NCI-H446 treated with DMSO at 0.1 percent for 48 hours (cell line): ENCODE measurements around the gene AHRR.
A peak's percentile ranks its signal among the peaks of the same experiment; 100 is the strongest.
"Not testable (repeated sequence)": the region's sequence is repeated elsewhere in the genome, so short reads cannot be mapped to it uniquely, and the experiment has no call there.

Experiments used
- DNase-seq: peaks from one replicate; lab custom pipeline; 2025; lab: John Stamatoyannopoulos, UW

Gene AHRR

GRCh38 chr5:459562-460272 lies 138.2 kb downstream of the AHRR start:
- no peak for DNase-seq

- DNase-seq: no peak
Observed at GRCh38 chr5:460273-460625, 138.7 kb downstream of the AHRR start.

- DNase-seq: no peak
Observed at GRCh38 chr5:462051-462481, 140.6 kb downstream of the AHRR start.

GRCh38 chr5:463301-463700 lies 141.8 kb downstream of the AHRR start:
- no peak for DNase-seq

- no peak for DNase-seq
Observed at GRCh38 chr5:463952-464351, 142.4 kb downstream of the AHRR start.

DNA sequence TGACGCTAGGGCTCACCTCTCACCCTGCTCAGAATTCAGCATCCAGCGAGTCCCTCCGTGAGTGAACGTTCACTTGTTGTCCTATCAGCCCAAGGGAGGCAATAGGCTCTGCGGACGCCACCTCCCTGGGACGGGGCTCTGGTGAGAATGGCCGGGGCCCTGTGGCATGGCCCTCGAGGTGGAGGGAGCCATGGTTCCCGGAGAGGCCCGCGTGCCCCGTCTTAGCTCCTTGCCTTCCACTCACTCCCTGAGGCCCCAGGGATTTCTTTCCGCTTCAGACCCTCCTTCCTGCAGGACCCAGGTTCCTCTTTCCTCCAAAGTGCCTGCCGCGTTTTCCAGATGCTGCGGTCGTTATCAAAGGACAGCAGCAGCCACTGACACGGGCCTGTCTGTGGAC lies 142.9 kb downstream of the AHRR start:
- DNase-seq: no peak

GRCh38 chr5:464843-465590 lies 143.5 kb downstream of the AHRR start:
- no peak for DNase-seq

DNA sequence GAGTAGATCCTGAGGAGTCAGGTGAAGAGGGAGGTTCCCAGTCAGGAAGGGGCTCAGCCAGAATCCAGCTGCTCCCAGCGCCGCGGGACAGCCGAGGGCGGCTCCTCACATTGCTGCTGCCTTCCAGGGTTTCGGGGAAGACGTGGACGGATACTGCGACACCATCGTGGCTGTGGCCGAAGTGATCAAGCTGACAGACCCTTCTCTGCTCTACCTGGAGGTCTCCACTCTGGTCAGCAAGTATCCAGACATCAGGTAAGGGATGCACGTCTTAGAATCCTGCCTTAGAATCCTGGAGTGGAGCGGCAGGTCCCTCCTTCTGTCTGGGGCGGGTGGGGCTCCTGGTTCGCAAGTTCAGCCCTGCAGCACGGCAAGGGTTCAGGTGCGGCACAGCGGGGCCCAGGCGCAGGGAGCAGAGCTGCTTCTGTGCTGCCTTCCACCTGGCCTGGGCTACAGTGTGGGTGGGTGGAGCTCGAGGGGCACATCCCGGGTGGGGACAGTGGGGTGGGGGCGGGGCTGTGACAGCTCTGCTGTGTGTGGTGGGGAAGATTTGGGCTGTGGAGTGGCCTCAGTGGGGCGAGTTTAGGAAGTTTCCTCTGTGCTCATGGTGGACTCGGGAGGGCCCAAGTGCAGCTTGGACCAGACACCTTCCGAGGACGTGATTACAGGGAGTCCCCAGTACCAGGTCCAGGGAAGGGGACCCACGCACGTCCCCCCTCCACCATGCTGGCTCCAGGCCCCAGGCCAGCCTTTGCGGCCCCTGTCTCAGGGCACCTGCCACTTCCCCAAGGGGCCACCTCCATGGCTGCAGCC lies 144.3 kb downstream of the AHRR start:
- DNase-seq: no peak

DNA sequence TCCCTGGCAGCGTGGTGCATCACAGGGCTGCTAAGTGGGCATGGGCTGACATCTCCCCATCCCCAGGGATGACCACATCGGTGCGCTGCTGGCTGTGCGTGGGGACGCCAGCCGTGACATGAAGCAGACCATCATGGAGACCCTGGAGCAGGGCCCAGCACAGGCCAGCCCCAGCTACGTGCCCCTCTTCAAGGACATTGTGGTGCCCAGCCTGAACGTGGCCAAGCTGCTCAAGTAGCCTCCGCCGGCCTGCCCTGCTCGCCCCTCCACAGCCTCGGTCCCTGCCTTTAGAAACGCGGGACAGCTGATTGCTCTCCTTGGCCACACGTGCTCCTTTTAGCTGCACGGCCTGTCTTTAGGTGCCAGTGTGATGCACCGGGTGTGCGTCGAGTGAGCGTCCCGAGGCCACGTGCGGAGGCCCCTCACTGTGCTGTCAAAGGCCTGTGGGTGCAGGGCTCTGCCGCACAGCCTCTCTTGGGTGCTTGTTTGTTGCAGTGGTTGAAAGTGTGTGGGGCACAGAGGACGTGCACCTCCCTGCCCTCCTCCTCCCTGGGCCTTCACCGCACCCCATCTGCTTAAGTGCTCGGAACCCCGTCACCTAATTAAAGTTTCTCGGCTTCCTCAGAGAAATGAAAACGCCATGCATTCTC lies 145.3 kb downstream of the AHRR start:
- DNase-seq: no peak

- DNase-seq: no peak
Observed at GRCh38 chr5:468401-468800, 146.9 kb downstream of the AHRR start.

DNA sequence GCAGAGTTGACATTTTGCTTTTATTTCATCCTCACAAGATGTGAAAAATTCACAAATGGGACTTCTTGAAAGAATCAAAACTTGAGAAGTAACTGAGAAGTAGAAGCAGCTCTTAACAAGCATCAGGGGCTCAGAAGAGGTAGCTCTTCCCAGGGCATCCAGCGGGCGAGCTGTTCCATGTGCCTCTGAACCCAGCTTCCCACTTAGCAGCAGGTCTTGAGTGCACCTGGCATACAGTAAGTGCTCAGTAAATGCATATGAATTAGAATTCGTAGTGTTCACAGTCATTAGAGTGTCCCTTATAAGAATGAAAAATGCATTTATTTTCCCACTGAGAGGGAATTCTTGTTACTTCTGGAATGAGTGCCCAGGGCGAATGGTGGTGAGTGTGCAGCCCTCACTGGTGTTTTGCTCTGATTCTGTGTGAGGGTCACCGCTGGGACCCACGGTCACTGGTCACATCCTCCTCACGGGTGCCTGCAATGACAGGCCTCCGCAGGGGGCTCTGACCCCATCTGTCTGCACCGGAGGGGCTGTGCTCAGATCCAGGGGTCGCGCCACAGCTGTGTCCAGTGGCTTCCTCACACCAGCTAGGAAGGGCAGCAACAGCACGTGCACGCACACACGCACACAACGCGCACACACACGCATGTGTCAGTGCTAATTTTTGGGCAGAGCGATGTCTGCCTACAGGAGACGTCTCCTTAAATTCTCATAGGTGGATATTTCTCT lies 148.4 kb downstream of the AHRR start:
- DNase-seq: no peak

DNA sequence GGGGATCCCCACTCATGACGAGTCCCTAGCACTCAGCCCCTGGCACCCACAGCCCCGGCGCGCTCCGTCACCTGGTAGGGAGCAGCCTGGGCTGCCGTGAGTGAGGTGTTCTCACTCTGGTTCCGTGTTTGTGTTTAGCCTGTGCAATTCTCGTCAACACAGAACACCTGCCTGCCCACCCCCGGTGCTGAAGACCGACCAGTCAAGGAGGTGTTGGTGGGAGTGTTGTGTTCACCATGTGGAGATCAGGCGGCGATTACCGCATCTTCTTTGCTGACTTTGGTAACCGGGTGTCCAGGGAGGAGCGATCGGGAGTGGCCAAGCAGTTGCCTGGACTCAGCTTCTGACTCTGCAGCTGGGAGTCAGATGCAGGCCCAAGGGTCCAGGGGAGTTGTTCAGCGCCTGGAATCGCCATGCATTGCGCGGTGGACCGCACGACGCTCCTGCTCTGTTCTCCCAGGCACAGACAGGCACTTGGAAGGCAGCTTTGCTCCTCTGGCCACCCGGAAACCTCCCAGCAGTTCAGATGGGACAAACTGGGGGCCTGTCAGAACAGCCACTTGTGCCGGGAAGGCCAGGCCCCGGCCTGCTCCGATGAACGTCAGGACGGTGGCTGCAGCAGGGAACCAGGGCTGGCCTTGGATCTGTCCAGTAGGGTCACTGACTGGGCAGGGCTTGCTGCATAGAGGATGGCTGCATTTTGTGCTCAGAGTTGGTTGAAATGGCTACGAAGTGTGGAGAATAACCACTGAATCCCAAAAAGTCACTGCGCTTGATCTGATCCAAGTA lies 149.6 kb downstream of the AHRR start:
- no peak for DNase-seq

DNA sequence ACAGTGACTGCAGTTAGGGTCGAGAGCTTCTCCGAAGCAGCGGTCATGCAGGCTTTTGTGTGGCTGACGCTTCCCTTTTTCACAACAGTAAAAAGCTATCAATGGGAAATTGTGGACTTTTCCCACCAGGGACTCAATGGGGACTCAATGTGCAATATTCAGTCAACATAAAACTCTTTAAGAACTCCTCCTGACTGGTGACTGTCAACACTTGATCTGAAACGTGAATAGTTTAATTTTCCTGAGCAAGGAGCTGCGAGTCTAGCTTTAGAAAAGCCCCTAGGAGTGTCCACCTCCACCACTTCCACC lies 150.2 kb downstream of the AHRR start:
- DNase-seq: no peak

DNA sequence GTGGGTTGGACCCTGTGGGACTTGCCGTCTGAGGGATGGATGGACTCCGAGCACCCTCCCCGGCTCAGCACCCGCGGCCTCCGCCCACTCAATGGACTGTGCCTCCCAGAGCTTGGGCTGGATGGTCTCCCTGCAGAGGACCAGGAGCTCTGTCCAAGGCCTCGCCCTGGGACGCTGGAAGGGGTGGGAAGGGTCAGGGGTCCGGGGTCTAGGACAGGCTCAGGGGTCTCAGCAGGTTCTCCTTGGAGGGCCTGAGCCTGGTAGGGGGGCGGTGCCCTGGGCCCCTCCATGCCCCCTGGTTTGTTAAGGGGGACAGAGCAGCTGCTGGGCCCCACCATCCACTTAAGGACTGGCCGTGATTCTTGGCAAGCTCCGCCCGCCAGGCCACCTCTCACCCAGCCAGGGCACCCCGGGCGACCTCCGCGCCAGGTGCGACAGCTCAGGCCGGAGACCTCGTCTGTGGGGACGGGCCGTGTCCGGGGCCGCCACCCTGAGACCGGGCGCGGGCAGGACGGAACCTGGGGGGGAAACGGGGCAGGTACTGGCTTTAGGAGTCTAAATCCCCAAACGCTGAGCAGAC lies 150.7 kb downstream of the AHRR start:
- DNase-seq: no peak

- DNase-seq: peak; percentile 78
Observed at GRCh38 chr5:472656-473550, 151.4 kb downstream of the AHRR start.

DNA sequence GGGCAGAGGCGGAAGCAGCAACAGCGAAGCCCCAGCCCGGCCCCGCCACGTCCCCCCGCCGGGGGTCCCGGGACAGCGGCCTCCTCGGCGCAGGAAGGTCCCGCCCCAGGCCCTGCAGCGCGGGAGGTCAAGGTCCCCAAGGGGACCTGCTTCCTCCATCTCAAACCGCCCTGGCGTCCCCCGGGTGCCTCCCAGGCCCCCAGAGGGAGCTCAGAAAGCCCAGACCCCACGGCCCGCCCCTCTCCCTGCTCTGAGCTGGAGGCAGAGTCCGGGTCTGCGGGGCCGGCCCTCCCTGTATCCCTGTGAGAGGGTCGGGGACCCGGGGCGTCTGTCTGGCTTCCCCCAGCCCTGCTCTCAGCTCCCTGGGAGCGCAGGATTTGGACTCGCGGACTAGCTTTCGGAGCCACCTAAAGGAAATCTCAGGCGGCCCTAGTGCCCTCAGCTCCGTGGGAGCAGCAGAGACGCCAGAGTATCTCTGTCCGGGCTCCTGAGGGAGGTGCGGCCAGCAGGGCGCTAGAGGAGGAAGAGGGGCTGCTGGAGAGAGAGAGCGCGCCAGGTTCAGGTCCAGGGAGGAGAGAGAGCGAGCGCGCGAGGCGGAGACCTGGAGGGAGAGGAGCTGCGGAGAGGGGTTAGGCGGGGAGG lies 152.2 kb downstream of the AHRR start:
- no peak for DNase-seq

- not testable (repeated sequence) for DNase-seq
Observed at GRCh38 chr5:474232-474839, 152.8 kb downstream of the AHRR start.

- DNase-seq: no peak
Observed at GRCh38 chr5:474840-475661, 153.5 kb downstream of the AHRR start.
